HUES64 (cell line): Measurements from ENCODE around the gene SCN3B.

Experiments
- H3K27ac ChIP-seq: 2 replicates; pipeline ENCODE4 v1.7.0; 2013; ENCODE audit warnings: low read depth, low read length, inconsistent platforms
- H3K27me3 ChIP-seq: 2 replicates; pipeline ENCODE4 v1.6.1; 2013; ENCODE audit warnings: mild to moderate bottlenecking, low read length; ENCODE audit not compliant: insufficient read depth
- H3K36me3 ChIP-seq: 2 replicates; pipeline ENCODE4 v1.6.1; 2013; ENCODE audit warnings: mild to moderate bottlenecking, low read length; ENCODE audit not compliant: insufficient read depth
- H3K4me1 ChIP-seq: 2 replicates; pipeline ENCODE4 v1.6.1; 2013; ENCODE audit warnings: mild to moderate bottlenecking, low read length, moderate library complexity; ENCODE audit not compliant: insufficient read depth
- H3K4me3 ChIP-seq: 2 replicates; pipeline ENCODE4 v1.5.1; 2013; ENCODE audit warnings: mild to moderate bottlenecking, low read length, moderate library complexity
- H3K9ac ChIP-seq: 2 replicates; pipeline ENCODE4 v1.6.1; 2013; ENCODE audit warnings: mild to moderate bottlenecking, low read depth, low read length
- H3K9me3 ChIP-seq: 2 replicates; pipeline ENCODE4 v1.6.1; 2013; ENCODE audit warnings: low read depth, low read length; ENCODE audit not compliant: insufficient read depth
- WGBS: fragments of 150-250, 120-280 bp; methylation state at CpG from one replicate; pipeline ENCODE4 v1.1.7; 2013; ENCODE audit warnings: missing lambda C conversion rate; 5-methylcytosine and 5-hydroxymethylcytosine counted together

SCN3B gene

DNA sequence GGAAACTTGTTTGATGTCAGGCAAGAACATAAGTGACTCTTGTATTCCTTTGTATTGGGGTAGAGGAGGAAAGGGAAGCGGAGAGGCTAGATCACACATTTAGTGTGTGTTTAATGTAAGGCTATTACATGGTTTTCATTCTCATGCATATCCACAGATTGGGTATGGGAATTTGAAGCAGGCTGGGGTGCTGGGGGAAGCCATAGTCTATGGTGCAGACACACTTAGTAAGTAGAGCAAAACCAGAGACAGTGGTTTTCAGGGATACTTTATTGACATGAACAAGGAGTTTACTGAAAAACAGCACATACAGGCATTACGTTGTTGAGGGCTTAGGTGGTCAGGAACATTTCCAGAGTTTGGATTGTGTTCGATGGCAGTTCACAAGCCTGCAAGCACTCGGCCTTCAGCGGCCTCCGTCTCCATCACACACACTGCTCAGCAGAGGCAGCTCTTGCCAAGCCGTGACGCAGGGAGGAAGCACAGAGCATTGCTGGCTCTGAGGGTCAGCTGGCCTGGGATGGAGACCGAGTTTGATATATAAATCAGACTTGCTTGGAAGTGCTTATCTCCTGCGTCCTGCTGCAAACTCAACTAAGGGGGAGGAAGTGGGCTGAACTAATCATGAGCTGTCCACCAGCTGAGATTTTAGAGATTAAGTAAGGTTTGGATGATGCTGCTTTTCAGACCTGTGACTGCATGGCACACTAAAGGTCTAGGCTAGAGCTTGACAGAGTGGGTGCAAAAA is 25.3 kb downstream of the SCN3B start:
- H3K4me3 ChIP-seq = no peak overlapping the region
- WGBS = 85% methylated on average over 10 of the region's 10 CpGs
- H3K4me1 ChIP-seq = no peaks in the 10 kb centered on the region
- H3K36me3 ChIP-seq = 0 out of 2 replicates have a peak, but pooled peaks cover 9% of the 10 kb centered on the region
- no peaks in the 10 kb centered on the region for H3K27me3 ChIP-seq
- H3K27ac ChIP-seq = no peak overlapping the region
- no peaks in the 10 kb centered on the region for H3K9me3 ChIP-seq
- H3K9ac ChIP-seq = no peak overlapping the region

GRCh38 chr11:123624974-123625373 is 29.4 kb downstream of the SCN3B start:
- WGBS = 94% methylated on average over 2 of the region's 2 CpGs
- Histone ChIP-seq H3K4me1 (no peaks in the 10 kb centered on the region), H3K36me3 (0 out of 2 replicates have a peak, but pooled peaks cover 17% of the 10 kb centered on the region), H3K27ac (no peak overlapping the region), H3K9me3 (no peaks in the 10 kb centered on the region), H3K9ac (no peak overlapping the region), H3K27me3 (no peaks in the 10 kb centered on the region), H3K4me3 (no peak overlapping the region)

DNA sequence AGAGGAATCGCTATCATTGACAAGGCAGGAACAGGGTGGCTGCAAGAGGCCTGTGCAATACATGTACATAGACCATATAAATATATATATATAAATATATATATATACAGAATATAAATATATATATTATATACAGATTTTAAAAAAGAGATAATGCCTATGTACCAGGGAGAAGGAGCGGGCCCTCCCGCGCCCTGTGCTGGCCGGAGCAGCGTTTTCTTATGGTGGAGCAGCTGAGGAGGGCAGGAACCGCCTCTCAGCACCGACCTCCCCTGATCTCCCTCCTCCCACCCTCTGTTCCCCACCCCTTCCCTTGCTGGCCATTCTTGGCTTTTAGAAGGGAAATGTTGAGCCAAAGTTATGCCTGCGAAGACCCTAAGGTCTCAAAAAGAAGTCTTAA is 31.8 kb downstream of the SCN3B start:
- H3K9me3 ChIP-seq = no peaks in the 10 kb centered on the region
- 0 out of 2 replicates have a peak, but pooled peaks cover 37% of the 10 kb centered on the region for H3K36me3 ChIP-seq
- no peaks in the 10 kb centered on the region for H3K27me3 ChIP-seq
- H3K4me1 ChIP-seq = no peaks in the 10 kb centered on the region
- no peak overlapping the region for H3K4me3 ChIP-seq
- no peak overlapping the region for H3K27ac ChIP-seq
- 94% methylated on average over 9 of the region's 9 CpGs for WGBS
- no peak overlapping the region for H3K9ac ChIP-seq

- Histone ChIP-seq H3K27ac (no peak overlapping the region), H3K36me3 (peaks cover 58% of the 10 kb centered on the region), H3K4me1 (no peaks in the 10 kb centered on the region), H3K9ac (no peak overlapping the region), H3K27me3 (no peaks in the 10 kb centered on the region), H3K4me3 (no peak overlapping the region), H3K9me3 (no peaks in the 10 kb centered on the region)
- 92% methylated on average over 11 of the region's 11 CpGs for WGBS
Measured at GRCh38 chr11:123616505-123617198, 37.8 kb downstream of the SCN3B start.

- H3K27ac ChIP-seq = no peak overlapping the region
- H3K27me3 ChIP-seq = no peaks in the 10 kb centered on the region
- no peak overlapping the region for H3K4me3 ChIP-seq
- H3K9me3 ChIP-seq = no peaks in the 10 kb centered on the region
- no peaks in the 10 kb centered on the region for H3K4me1 ChIP-seq
- H3K36me3 ChIP-seq = peaks cover 75% of the 10 kb centered on the region
- no peak overlapping the region for H3K9ac ChIP-seq
- 68% methylated on average over 4 of the region's 4 CpGs for WGBS
Measured at GRCh38 chr11:123611698-123612097, 42.7 kb downstream of the SCN3B start.

DNA sequence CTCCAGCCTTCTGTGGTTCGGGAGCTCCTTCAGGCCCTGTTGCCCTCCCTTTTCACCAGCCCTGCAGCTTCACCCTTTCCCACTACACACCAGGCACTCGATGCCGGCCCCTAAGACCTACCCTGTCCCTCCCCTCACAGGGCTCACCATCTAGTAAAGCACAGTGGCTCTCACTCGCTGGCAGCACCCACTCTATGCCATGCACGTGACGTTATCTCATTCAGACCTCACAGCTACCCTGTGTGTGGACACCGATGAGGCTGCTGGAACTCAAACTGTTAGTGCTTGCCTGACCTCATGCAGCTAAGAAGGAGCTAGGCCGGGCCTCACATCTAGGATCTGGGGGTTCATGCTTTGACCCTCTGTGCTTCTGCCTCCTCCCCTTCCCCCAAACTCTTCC is 45.5 kb downstream of the SCN3B start:
- Histone ChIP-seq H3K27ac (no peak overlapping the region), H3K27me3 (no peaks in the 10 kb centered on the region), H3K36me3 (peaks cover 74% of the 10 kb centered on the region), H3K4me3 (no peak overlapping the region), H3K9ac (no peak overlapping the region), H3K9me3 (no peaks in the 10 kb centered on the region), H3K4me1 (no peaks in the 10 kb centered on the region)
- 86% methylated on average over 8 of the region's 8 CpGs for WGBS

- 94% methylated on average over 9 of the region's 9 CpGs for WGBS
- Histone ChIP-seq H3K9me3 (no peaks in the 10 kb centered on the region), H3K27ac (no peak overlapping the region), H3K27me3 (no peaks in the 10 kb centered on the region), H3K4me1 (no peaks in the 10 kb centered on the region), H3K36me3 (peaks cover 73% of the 10 kb centered on the region), H3K4me3 (no peak overlapping the region), H3K9ac (no peak overlapping the region)
Measured at GRCh38 chr11:123608371-123608770, 46.1 kb downstream of the SCN3B start.

- Histone ChIP-seq H3K4me3 (no peak overlapping the region), H3K9ac (no peak overlapping the region), H3K9me3 (no peaks in the 10 kb centered on the region), H3K27ac (no peak overlapping the region), H3K4me1 (no peaks in the 10 kb centered on the region), H3K27me3 (no peaks in the 10 kb centered on the region), H3K36me3 (peaks cover 71% of the 10 kb centered on the region)
- 93% methylated on average over 1 of the region's 1 CpG for WGBS
Measured at GRCh38 chr11:123607781-123608180, 46.6 kb downstream of the SCN3B start.

DNA sequence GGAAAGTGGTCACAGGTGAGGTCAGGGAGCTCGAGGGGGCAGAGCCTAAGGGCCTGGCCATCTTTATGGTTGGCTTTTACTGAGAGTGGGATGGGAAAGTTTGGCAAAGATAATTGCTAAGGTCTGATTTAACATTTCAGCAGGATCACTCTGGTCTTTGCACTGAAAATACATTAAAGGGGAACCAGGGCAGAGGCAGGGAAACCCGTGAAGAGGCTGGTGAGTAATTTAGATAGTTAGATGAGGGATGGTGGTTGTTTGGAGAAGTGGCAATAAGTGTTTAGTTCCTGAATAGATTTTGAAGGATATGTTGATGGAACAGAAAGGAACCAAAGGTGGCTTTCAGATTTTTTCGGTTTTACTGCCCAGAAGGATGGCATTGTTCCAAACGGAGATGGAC is 50.8 kb downstream of the SCN3B start:
- H3K27me3 ChIP-seq = no peaks in the 10 kb centered on the region

DNA sequence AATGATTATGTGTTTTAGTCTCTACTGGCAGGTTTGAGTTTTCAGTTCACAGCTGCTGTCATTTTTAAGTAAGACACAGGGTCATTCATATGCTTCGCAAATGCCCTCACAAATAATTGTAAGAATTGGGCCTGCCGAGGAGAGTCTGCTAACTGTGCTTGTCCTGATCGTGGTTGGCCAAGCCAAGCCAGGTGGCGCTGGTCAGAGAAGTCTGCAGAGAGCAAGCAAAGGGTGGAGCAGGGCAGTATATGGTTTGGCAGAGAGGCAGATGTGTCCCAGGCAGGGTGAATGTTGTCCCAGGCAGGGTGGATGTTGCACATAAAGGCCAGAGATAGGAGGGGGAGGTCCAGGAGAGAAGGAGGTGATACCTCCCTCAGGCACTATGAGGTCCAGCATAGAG is 52.7 kb downstream of the SCN3B start:
- Histone ChIP-seq H3K36me3 (peaks cover 59% of the 10 kb centered on the region), H3K4me3 (no peak overlapping the region), H3K27ac (no peak overlapping the region), H3K9me3 (no peaks in the 10 kb centered on the region), H3K27me3 (no peaks in the 10 kb centered on the region), H3K9ac (no peak overlapping the region), H3K4me1 (no peaks in the 10 kb centered on the region)
- 91% methylated on average over 4 of the region's 4 CpGs for WGBS

More for the DNA sequence above, 50.8 kb downstream of the SCN3B start:
- WGBS = 91% methylated on average over 4 of the region's 4 CpGs
- H3K4me1 ChIP-seq = no peaks in the 10 kb centered on the region
- H3K9ac ChIP-seq = no peak overlapping the region
- no peak overlapping the region for H3K4me3 ChIP-seq
- no peak overlapping the region for H3K27ac ChIP-seq
- H3K36me3 ChIP-seq = peaks cover 71% of the 10 kb centered on the region
- no peaks in the 10 kb centered on the region for H3K9me3 ChIP-seq

DNA sequence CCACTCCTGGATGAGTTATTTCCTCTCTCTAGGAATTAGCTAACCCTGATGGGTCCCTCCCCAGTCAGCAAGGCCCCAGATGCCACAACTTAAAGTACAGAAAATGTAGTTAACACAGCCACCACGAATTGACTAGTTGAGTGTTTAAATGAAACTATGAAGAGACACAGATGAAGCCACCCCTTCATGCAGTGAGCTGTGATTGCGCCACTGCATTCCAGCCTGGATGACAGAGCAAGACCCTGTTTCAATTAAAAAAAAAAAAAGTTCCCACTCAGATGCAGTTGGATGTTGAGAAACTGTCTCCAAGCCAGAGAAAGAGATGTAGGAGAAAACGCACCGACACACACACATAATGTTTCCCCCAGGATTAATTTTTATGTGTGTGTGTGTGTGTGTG is 53.3 kb downstream of the SCN3B start:
- Histone ChIP-seq H3K27me3 (no peaks in the 10 kb centered on the region), H3K4me1 (no peaks in the 10 kb centered on the region), H3K36me3 (peaks cover 60% of the 10 kb centered on the region), H3K27ac (no peak overlapping the region), H3K4me3 (no peak overlapping the region), H3K9ac (no peak overlapping the region), H3K9me3 (no peaks in the 10 kb centered on the region)
- 92% methylated on average over 4 of the region's 4 CpGs for whole genome bisulfite sequencing
